Skeletal muscle tissue (tissue), 4 donors: Measurements from ENCODE around the gene COL4A3. TPM values are rescaled to one million over a fixed set of nuclear protein-coding genes. Genes with fewer than 3 reads are reported as not detected.

ENCODE experiments used
- H3K27ac ChIP-seq: one replicate; pipeline ENCODE4 v1.7.0; 2013; ENCODE audit warnings: mild to moderate bottlenecking, low read depth, low read length, inconsistent platforms
- H3K27me3 ChIP-seq, 3 donors: one replicate each; pipeline ENCODE4 v1.7.0; 2013; ENCODE audit warnings: low read length in 3 of 3; ENCODE audit not compliant: control insufficient read depth in 3 of 3, insufficient read depth in 3 of 3
- H3K36me3 ChIP-seq, 3 donors: one replicate each; pipeline ENCODE4 v1.7.0; 2013; ENCODE audit warnings: low read length in 3 of 3; ENCODE audit not compliant: control insufficient read depth in 3 of 3, insufficient read depth in 3 of 3
- H3K4me1 ChIP-seq, 3 donors: one replicate each; pipeline ENCODE4 v1.7.0; 2013; ENCODE audit warnings: low read length in 3 of 3, mild to moderate bottlenecking in 3 of 3; ENCODE audit not compliant: control insufficient read depth in 3 of 3, insufficient read depth in 3 of 3
- H3K4me3 ChIP-seq, 3 donors: one replicate each; pipeline ENCODE4 v1.7.0; 2013; ENCODE audit warnings: low read length in 3 of 3
- H3K9ac ChIP-seq, 3 donors: one replicate each; pipeline ENCODE4 v1.7.0; 2013; ENCODE audit warnings: low read length in 3 of 3, mild to moderate bottlenecking in 3 of 3, moderate library complexity in 2 of 3, low read depth in 1 of 3
- H3K9me3 ChIP-seq, 3 donors: one replicate each; pipeline ENCODE4 v1.7.0; 2013; ENCODE audit warnings: low read length in 3 of 3; ENCODE audit not compliant: control insufficient read depth in 3 of 3
- total RNA-seq: library from RNA; depleted of rRNA; stranded (reverse); fragments of >200 nt; gene quantifications from one replicate; pipeline ENCODE4 v1.2.3, GENCODE V29; 2014
- donor health status: Osteomylitis.

The COL4A3 gene
- total RNA-seq, 1 donor from 2014 or later: under 0.01 TPM

- H3K27me3 ChIP-seq: no peaks in the 10 kb centered on the region
- peak overlapping the region in 1 of 3 donors; percentile 27 for H3K4me3 ChIP-seq
- peaks cover 6 to 33% (median 14%) of the 10 kb centered on the region in 3 donors for H3K4me1 ChIP-seq
- H3K27ac ChIP-seq: peak overlapping the region; percentile 42
- no peaks in the 10 kb centered on the region for H3K9me3 ChIP-seq
- H3K36me3 ChIP-seq: peaks cover 0 to 13% (median 0%) of the 10 kb centered on the region in 3 donors
- H3K9ac ChIP-seq: peak overlapping the region in 1 of 3 donors; percentile 55
These were observed 31.4 kb upstream of the COL4A3 start for GRCh38 chr2:227132986-227133385.

GRCh38 chr2:227134591-227134990, 29.8 kb upstream of the COL4A3 start:
- Histone ChIP-seq H3K27ac (no peak overlapping the region), H3K36me3 (peaks cover 0 to 13% (median 3%) of the 10 kb centered on the region in 3 donors), H3K27me3 (no peaks in the 10 kb centered on the region), H3K4me1 (peaks cover 6 to 33% (median 14%) of the 10 kb centered on the region in 3 donors), H3K9ac (no peak overlapping the region), H3K9me3 (no peaks in the 10 kb centered on the region), H3K4me3 (no peak overlapping the region)

- Histone ChIP-seq H3K4me1 (no peaks in the 10 kb centered on the region), H3K27ac (no peak overlapping the region), H3K9me3 (no peaks in the 10 kb centered on the region), H3K4me3 (no peak overlapping the region), H3K27me3 (no peaks in the 10 kb centered on the region), H3K36me3 (peaks cover 0 to 12% (median 7%) of the 10 kb centered on the region in 3 donors), H3K9ac (no peak overlapping the region)
These were observed 23.1 kb upstream of the COL4A3 start for GRCh38 chr2:227141301-227141700.

- H3K9ac ChIP-seq: no peak overlapping the region
- no peaks in the 10 kb centered on the region for H3K27me3 ChIP-seq
- no peak overlapping the region for H3K27ac ChIP-seq
- no peak overlapping the region for H3K4me3 ChIP-seq
- H3K4me1 ChIP-seq: no peaks in the 10 kb centered on the region
- peaks cover 0 to 7% (median 0%) of the 10 kb centered on the region in 3 donors for H3K36me3 ChIP-seq
- no peaks in the 10 kb centered on the region for H3K9me3 ChIP-seq
These were observed 20.5 kb upstream of the COL4A3 start for GRCh38 chr2:227143895-227144294.

DNA sequence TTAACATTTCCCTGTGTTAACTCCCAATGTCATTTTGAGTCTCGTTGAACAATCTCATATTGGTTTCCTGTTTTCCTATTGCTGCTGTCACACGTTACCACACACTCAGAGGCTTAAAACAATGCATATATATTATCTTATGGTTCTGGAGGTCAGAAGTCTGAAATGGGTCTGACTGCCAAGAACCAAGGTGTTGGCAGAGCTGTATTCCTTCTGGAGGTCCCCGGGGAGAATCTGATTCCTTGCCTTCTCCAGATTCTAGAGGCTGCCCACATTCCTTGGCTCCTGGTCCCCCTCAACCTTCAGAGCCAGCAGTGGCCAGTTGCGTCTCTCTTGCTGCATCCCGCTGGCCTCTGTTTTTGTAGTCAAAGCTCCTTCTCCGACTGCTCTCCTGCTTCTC, 18.0 kb upstream of the COL4A3 start:
- Histone ChIP-seq H3K4me3 (no peak overlapping the region), H3K27me3 (no peaks in the 10 kb centered on the region), H3K9me3 (no peaks in the 10 kb centered on the region), H3K27ac (no peak overlapping the region), H3K4me1 (no peaks in the 10 kb centered on the region), H3K9ac (no peak overlapping the region), H3K36me3 (peaks cover 0 to 6% (median 0%) of the 10 kb centered on the region in 3 donors)

DNA sequence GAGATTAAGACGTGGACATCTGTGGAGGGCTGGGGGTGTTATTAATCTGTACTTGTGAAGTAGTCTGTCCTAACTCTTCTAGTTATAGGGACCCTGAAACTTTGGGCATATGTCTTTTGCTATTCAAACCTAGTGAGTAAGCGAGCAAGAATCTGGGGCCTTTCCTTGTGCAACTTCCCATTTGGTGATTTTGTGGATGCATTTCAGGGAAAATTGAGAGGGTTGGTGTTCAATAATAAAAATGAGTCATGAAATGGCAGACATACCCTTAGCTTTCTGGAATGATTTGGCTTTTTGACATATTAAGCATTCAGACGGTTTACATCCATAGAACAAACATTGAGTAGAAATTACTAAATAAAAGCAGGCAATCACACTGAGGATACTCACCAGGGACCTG, 17.4 kb upstream of the COL4A3 start:
- Histone ChIP-seq H3K36me3 (peaks cover 0 to 6% (median 2%) of the 10 kb centered on the region in 3 donors), H3K4me1 (no peaks in the 10 kb centered on the region), H3K27me3 (no peaks in the 10 kb centered on the region), H3K9me3 (no peaks in the 10 kb centered on the region), H3K4me3 (no peak overlapping the region), H3K9ac (no peak overlapping the region), H3K27ac (no peak overlapping the region)

DNA sequence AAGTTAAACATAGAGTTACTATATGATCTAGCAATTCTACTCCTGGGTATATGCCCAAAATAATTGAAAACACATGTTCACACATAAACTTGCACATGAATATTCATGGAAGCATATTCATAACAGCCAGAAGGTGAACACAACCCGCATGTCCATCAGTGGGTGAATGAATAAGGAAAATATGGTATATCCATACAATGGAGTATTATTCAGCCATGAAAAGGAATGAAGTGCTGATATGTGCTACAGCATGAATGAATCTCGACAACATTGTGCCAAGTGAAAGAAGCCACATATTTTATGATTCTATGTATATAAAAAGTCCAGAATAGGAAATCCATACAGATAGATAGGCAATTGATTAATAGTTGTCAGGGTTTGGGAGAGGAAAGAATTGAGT, 16.3 kb upstream of the COL4A3 start:
- Histone ChIP-seq H3K36me3 (peaks cover 0 to 6% (median 2%) of the 10 kb centered on the region in 3 donors), H3K27ac (no peak overlapping the region), H3K4me1 (peaks cover 0 to under 1% (median under 1%) of the 10 kb centered on the region in 3 donors), H3K4me3 (no peak overlapping the region), H3K27me3 (no peaks in the 10 kb centered on the region), H3K9me3 (no peaks in the 10 kb centered on the region), H3K9ac (no peak overlapping the region)

DNA sequence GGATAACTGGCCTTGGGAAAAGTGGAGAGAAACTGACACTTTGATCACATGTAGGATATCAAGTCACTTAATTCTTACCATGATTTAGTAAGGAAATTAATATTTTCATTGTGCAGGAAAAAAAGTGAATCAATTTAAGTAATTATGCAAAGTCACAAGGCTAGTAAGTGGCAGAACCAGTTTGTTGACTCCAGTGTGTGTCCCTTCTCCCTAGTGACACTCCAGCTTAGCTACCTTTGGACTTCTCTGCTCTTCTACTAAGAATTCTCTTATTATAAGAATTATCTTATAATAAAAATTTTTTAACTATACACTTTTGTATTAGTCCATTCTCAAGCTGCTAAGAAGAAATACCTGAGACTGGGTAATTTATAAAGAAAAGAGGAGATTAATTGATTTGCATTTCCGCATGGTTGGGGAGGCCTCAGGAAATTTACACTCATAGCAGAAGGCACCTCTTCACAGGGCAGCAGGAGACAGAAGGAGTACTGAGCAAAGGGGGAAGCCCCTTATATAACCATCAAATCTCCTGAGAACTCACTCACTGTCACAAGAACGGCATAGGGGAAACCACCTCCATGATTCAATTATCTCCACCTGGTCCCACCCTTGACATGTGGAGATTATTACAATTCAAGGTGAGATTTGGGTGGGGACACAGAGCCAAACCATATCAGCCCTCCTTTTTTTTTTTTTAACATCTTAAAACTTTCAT, 14.0 kb upstream of the COL4A3 start:
- Histone ChIP-seq H3K36me3 (peaks cover 0 to 3% (median 2%) of the 10 kb centered on the region in 3 donors), H3K9me3 (no peaks in the 10 kb centered on the region), H3K9ac (no peak overlapping the region), H3K27ac (no peak overlapping the region), H3K4me3 (no peak overlapping the region), H3K27me3 (no peaks in the 10 kb centered on the region), H3K4me1 (peaks cover 4 to 14% (median 14%) of the 10 kb centered on the region in 3 donors)

GRCh38 chr2:227152093-227152766, 12.2 kb upstream of the COL4A3 start:
- Histone ChIP-seq H3K36me3 (peaks cover 0 to 2% (median 0%) of the 10 kb centered on the region in 3 donors), H3K27ac (no peak overlapping the region), H3K4me1 (peaks cover 4 to 14% (median 14%) of the 10 kb centered on the region in 3 donors), H3K4me3 (no peak overlapping the region), H3K9ac (no peak overlapping the region), H3K27me3 (no peaks in the 10 kb centered on the region), H3K9me3 (no peaks in the 10 kb centered on the region)

GRCh38 chr2:227153307-227153706, 11.1 kb upstream of the COL4A3 start:
- peaks cover 0 to 2% (median 0%) of the 10 kb centered on the region in 3 donors for H3K36me3 ChIP-seq
- no peak overlapping the region for H3K9ac ChIP-seq
- H3K9me3 ChIP-seq: no peaks in the 10 kb centered on the region
- no peaks in the 10 kb centered on the region for H3K27me3 ChIP-seq
- no peak overlapping the region for H3K27ac ChIP-seq
- H3K4me1 ChIP-seq: peaks cover 4 to 14% (median 14%) of the 10 kb centered on the region in 3 donors
- H3K4me3 ChIP-seq: no peak overlapping the region
